Duodenal mucosa (tissue), 2 donors: ENCODE results near the gene GAPDH.

ENCODE experiments used
- H3K27ac ChIP-seq: one replicate; pipeline ENCODE4 v1.7.0; 2013; ENCODE audit warnings: low read depth, low read length
- H3K27me3 ChIP-seq, 2 donors: one replicate each; pipeline ENCODE4 v1.7.0; 2013; ENCODE audit warnings: low read length in 2 of 2, control low read depth in 1 of 2; ENCODE audit not compliant: insufficient read depth in 2 of 2, control insufficient read depth in 1 of 2
- H3K36me3 ChIP-seq, 2 donors: one replicate each; pipeline ENCODE4 v1.7.0; 2013; ENCODE audit warnings: low read length in 2 of 2, control low read depth in 1 of 2; ENCODE audit not compliant: insufficient read depth in 2 of 2, control insufficient read depth in 1 of 2
- H3K4me1 ChIP-seq, 2 donors: one replicate each; pipeline ENCODE4 v1.7.0; 2013; ENCODE audit warnings: low read length in 2 of 2, control low read depth in 1 of 2; ENCODE audit not compliant: insufficient read depth in 2 of 2, control insufficient read depth in 1 of 2
- H3K4me3 ChIP-seq, 2 donors: one replicate each; pipeline ENCODE4 v1.7.0; 2013; ENCODE audit warnings: low read length in 2 of 2, low read depth in 1 of 2
- H3K9ac ChIP-seq, 2 donors: one replicate each; pipeline ENCODE4 v1.7.0; 2013; ENCODE audit warnings: low read length in 2 of 2, low read depth in 1 of 2
- H3K9me3 ChIP-seq, 2 donors: one replicate each; pipeline ENCODE4 v1.7.0; 2013; ENCODE audit warnings: low read length in 2 of 2, control low read depth in 1 of 2; ENCODE audit not compliant: control insufficient read depth in 1 of 2

Gene GAPDH

GRCh38 chr12:6500466-6500865 lies 33.9 kb upstream of the GAPDH start:
- Histone ChIP-seq H3K27ac (no peak overlapping the region), H3K4me3 (no peak overlapping the region), H3K9me3 (no peaks in the 10 kb centered on the region), H3K4me1 (peaks cover 2 to 4% of the 10 kb centered on the region in 2 donors), H3K36me3 (peaks cover 7 to 52% of the 10 kb centered on the region in 2 donors), H3K9ac (no peak overlapping the region), H3K27me3 (no peaks in the 10 kb centered on the region)

GRCh38 chr12:6507102-6507998 lies 27.0 kb upstream of the GAPDH start:
- Histone ChIP-seq H3K27me3 (no peaks in the 10 kb centered on the region), H3K9me3 (no peaks in the 10 kb centered on the region), H3K9ac (no peak overlapping the region), H3K4me3 (no peak overlapping the region), H3K36me3 (peaks cover 14 to 46% of the 10 kb centered on the region in 2 donors), H3K27ac (no peak overlapping the region), H3K4me1 (no peaks in the 10 kb centered on the region)

GRCh38 chr12:6508087-6508486 lies 26.2 kb upstream of the GAPDH start:
- H3K9me3 ChIP-seq: no peaks in the 10 kb centered on the region
- no peak overlapping the region for H3K4me3 ChIP-seq
- peaks cover 17 to 53% of the 10 kb centered on the region in 2 donors for H3K36me3 ChIP-seq
- H3K27me3 ChIP-seq: no peaks in the 10 kb centered on the region
- H3K4me1 ChIP-seq: no peaks in the 10 kb centered on the region
- H3K27ac ChIP-seq: no peak overlapping the region
- H3K9ac ChIP-seq: no peak overlapping the region

GRCh38 chr12:6520186-6520585 lies 14.1 kb upstream of the GAPDH start:
- H3K36me3 ChIP-seq: peaks cover 39 to 90% of the 10 kb centered on the region in 2 donors
- no peak overlapping the region for H3K4me3 ChIP-seq
- no peak overlapping the region for H3K27ac ChIP-seq
- no peaks in the 10 kb centered on the region for H3K27me3 ChIP-seq
- H3K9ac ChIP-seq: no peak overlapping the region
- no peaks in the 10 kb centered on the region for H3K9me3 ChIP-seq
- H3K4me1 ChIP-seq: no peaks in the 10 kb centered on the region

- Histone ChIP-seq H3K27ac (no peak overlapping the region), H3K9me3 (no peaks in the 10 kb centered on the region), H3K27me3 (no peaks in the 10 kb centered on the region), H3K9ac (no peak overlapping the region), H3K4me3 (no peak overlapping the region), H3K4me1 (no peaks in the 10 kb centered on the region), H3K36me3 (peaks cover 42 to 94% of the 10 kb centered on the region in 2 donors)
Observed at GRCh38 chr12:6522193-6522592, 12.1 kb upstream of the GAPDH start.

GRCh38 chr12:6523708-6524107 lies 10.6 kb upstream of the GAPDH start:
- Histone ChIP-seq H3K36me3 (peaks cover 53 to 96% of the 10 kb centered on the region in 2 donors), H3K4me3 (no peak overlapping the region), H3K27ac (no peak overlapping the region), H3K27me3 (no peaks in the 10 kb centered on the region), H3K9ac (no peak overlapping the region), H3K9me3 (no peaks in the 10 kb centered on the region), H3K4me1 (no peaks in the 10 kb centered on the region)

GRCh38 chr12:6524648-6525047 lies 9.7 kb upstream of the GAPDH start:
- Histone ChIP-seq H3K36me3 (peaks cover 57 to 97% of the 10 kb centered on the region in 2 donors), H3K9me3 (no peaks in the 10 kb centered on the region), H3K27me3 (no peaks in the 10 kb centered on the region)

GRCh38 chr12:6526201-6526600 lies 8.1 kb upstream of the GAPDH start:
- H3K4me1 ChIP-seq: no peaks in the 10 kb centered on the region
- H3K9ac ChIP-seq: no peak overlapping the region
- H3K36me3 ChIP-seq: peaks cover 58 to 97% of the 10 kb centered on the region in 2 donors
- no peaks in the 10 kb centered on the region for H3K27me3 ChIP-seq
- no peaks in the 10 kb centered on the region for H3K9me3 ChIP-seq
- H3K27ac ChIP-seq: no peak overlapping the region
- H3K4me3 ChIP-seq: no peak overlapping the region

More at GRCh38 chr12:6524648-6525047, 9.7 kb upstream of the GAPDH start:
- no peak overlapping the region for H3K27ac ChIP-seq
- no peaks in the 10 kb centered on the region for H3K4me1 ChIP-seq
- no peak overlapping the region for H3K9ac ChIP-seq
- no peak overlapping the region for H3K4me3 ChIP-seq

- Histone ChIP-seq H3K36me3 (peaks cover 58 to 93% of the 10 kb centered on the region in 2 donors), H3K9ac (no peak overlapping the region), H3K9me3 (no peaks in the 10 kb centered on the region), H3K4me3 (no peak overlapping the region), H3K27ac (no peak overlapping the region), H3K4me1 (peaks cover 2 to 4% of the 10 kb centered on the region in 2 donors), H3K27me3 (no peaks in the 10 kb centered on the region)
Observed at GRCh38 chr12:6526766-6527525, 7.4 kb upstream of the GAPDH start.

- Histone ChIP-seq H3K27me3 (no peaks in the 10 kb centered on the region), H3K9me3 (no peaks in the 10 kb centered on the region), H3K27ac (no peak overlapping the region), H3K36me3 (peaks cover 53 to 87% of the 10 kb centered on the region in 2 donors), H3K4me3 (no peak overlapping the region), H3K4me1 (peaks cover 10 to 11% of the 10 kb centered on the region in 2 donors), H3K9ac (no peak overlapping the region)
Observed at GRCh38 chr12:6527711-6528110, 6.6 kb upstream of the GAPDH start.
